A673 (cell line): Measurements from ENCODE around the gene ZHX3.

Experiments used
- CTCF ChIP-seq: fragments of 300-800, 200-600 bp; sonication (generic); conservative IDR thresholded peaks from 2 replicates; pipeline ENCODE4 v1.5.1; 2017; ENCODE audit warnings: low read depth, mild to moderate bottlenecking, antibody characterized with exemption, low read length, moderate library complexity, mixed read lengths
- EZH2 ChIP-seq: fragments of 200-600 bp; sonication (generic); IDR thresholded peaks from 2 replicates; pipeline ENCODE4 v1.6.1; 2017; ENCODE audit warnings: borderline replicate concordance, low read depth, mild to moderate bottlenecking, mixed read lengths, antibody characterized with exemption, low read length; ENCODE audit not compliant: poor library complexity, severe bottlenecking

DNA sequence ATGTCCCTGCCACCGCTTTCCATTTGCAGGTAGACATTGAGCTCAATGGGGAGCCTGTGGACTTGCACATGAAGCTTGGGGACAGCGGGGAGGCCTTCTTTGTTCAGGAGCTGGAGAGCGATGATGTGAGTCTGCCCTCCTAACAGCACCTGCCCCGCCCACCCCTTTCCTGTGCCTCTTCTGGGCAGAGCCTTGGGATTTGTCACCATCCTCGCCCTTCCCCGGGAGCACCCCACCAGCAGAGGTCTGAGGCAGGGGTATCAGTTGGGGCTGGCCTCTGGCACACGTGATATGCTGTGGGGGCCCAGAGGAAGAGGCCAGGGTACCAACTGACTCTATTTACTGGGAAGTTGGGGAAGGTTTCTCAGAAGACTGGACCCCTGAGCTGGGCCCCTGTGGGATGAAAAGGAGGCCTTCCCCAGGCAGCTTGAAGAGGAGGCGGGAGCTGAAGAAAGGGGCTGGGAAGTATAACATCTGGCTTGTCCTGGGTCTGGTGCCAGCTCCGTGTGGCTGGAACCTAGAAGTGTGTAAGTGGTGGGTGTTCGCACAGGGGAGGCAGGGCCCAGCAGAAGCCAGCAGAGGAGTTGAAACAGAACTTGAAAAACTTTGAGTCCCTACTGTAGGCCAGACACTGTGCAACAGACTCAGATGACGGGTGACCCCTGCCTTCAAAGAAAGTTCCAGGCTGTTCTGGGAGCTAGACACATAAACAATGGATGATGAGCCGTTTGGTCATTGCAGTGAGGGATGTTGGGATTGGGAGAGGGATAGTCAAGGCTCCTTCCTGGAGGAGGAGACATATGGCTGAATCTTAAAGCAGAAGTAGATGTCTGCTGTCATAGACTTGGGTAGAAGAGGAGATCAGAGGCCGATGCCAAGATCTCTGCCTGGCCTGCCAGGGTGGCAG, 30.2 kb upstream of the ZHX3 start:
- TF ChIP-seq CTCF (no peak), EZH2 (no peak)
